ENCODE results near the gene LMCD1. TPM values are rescaled to one million over a fixed set of nuclear protein-coding genes. Genes with fewer than 3 reads are reported as not detected.

Gene LMCD1
- total RNA-seq, 6 experiments from 2014 or later = 3.0 to 24.0 (median 8.4) TPM

DNA sequence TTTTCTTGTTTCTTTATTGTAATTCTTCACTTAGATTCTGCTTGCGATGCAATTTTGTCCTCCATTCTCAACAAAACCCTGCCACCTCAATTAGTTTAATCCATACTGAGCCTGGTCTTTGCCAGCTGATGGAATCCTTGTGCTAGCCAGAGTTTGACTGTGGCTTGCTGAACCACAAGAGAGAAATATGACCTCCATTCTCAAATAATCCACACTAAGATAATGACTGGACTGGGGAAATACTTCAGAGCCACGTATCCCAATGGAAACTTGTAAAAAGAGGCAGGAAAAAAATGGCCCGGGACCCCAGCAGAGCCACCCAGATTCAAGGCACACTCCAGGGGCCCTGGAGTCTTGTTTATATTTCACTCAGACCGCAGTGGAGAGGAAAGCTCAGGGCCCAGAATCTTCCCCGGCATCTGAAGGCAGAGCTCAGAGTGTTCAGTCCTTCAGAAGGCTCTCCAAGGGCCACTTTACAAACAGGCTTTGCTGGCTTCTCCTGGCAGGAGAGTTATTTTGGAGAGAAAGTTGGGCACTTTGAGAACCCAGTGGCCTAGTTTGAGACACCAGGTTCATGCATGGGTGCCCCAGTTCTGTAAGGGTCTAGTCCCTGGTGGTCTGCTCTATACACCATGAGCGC lies 80.3 kb downstream of the LMCD1 start:
- ATAC-seq = no peak

DNA sequence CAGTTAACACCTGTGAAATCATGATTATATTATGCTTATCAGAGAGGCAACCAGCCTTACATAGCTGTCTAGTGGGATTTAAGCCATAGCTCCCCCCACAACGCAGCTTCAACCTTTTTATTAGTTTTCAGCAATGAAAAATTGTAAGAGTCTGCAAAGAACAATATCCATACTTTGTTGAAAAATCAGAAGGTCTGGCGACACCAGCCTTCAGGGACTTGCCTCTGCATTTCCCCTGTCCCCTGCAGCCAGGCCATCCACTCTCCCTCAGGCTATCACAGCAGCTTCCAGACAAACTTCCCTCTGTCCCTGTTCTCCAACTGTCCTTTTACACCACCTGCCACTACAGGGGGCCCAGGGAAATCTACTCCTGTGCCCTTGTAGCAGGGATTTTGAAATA lies 83.0 kb downstream of the LMCD1 start:
- intact Hi-C loops (cut with DNase I) = no loop called here
- H3K4me3 ChIP-seq = no peak overlapping the region

More for the DNA sequence above, 80.3 kb downstream of the LMCD1 start:
- H3K27ac ChIP-seq = no peak overlapping the region
- intact Hi-C loops (cut with DNase I) = no loop called here
- no peaks in the 10 kb centered on the region for H3K4me1 ChIP-seq
- no peaks in the 10 kb centered on the region for H3K9me3 ChIP-seq
- H3K27me3 ChIP-seq = no peaks in the 10 kb centered on the region
- WGBS (ENCODE audit: insufficient coverage, low coverage, low lambda C conversion rate, missing lambda C conversion rate) = 96% methylated on average over 4 of the region's 6 CpGs
- TF ChIP-seq, protein P1, sequence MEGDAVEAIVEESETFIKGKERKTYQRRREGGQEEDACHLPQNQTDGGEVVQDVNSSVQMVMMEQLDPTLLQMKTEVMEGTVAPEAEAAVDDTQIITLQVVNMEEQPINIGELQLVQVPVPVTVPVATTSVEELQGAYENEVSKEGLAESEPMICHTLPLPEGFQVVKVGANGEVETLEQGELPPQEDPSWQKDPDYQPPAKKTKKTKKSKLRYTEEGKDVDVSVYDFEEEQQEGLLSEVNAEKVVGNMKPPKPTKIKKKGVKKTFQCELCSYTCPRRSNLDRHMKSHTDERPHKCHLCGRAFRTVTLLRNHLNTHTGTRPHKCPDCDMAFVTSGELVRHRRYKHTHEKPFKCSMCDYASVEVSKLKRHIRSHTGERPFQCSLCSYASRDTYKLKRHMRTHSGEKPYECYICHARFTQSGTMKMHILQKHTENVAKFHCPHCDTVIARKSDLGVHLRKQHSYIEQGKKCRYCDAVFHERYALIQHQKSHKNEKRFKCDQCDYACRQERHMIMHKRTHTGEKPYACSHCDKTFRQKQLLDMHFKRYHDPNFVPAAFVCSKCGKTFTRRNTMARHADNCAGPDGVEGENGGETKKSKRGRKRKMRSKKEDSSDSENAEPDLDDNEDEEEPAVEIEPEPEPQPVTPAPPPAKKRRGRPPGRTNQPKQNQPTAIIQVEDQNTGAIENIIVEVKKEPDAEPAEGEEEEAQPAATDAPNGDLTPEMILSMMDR (IDR thresholded peaks at IDR 0.05) = no peak
- TF ChIP-seq POLR2A (IDR thresholded peaks at IDR 0.05) = no peak
- DNase-seq = no peak
- no peaks in the 10 kb centered on the region for H3K36me3 ChIP-seq
- no peak overlapping the region for H3K4me3 ChIP-seq

GRCh38 chr3:8589880-8590556 lies 88.4 kb downstream of the LMCD1 start:
- Histone ChIP-seq H3K4me1 (no peaks in the 10 kb centered on the region), H3K27me3 (no peaks in the 10 kb centered on the region), H3K9me3 (no peaks in the 10 kb centered on the region), H3K36me3 (no peaks in the 10 kb centered on the region), H3K27ac (no peak overlapping the region), H3K4me3 (no peak overlapping the region)
- WGBS (ENCODE audit: insufficient coverage, low coverage, low lambda C conversion rate, missing lambda C conversion rate) = 78% methylated on average over 6 of the region's 6 CpGs
- intact Hi-C loops (cut with DNase I) = no loop called here
- TF ChIP-seq, protein P1 (IDR thresholded peaks at IDR 0.05) = no peak
- no peak for TF ChIP-seq POLR2A (IDR thresholded peaks at IDR 0.05)
- ATAC-seq (no peak), DNase-seq (no peak)

More for the DNA sequence above, 83.0 kb downstream of the LMCD1 start:
- DNase-seq = no peak
- no peak for ATAC-seq
- no peak overlapping the region for H3K27ac ChIP-seq
- no peaks in the 10 kb centered on the region for H3K27me3 ChIP-seq
- no peaks in the 10 kb centered on the region for H3K36me3 ChIP-seq
- H3K4me1 ChIP-seq = no peaks in the 10 kb centered on the region
- H3K9me3 ChIP-seq = no peaks in the 10 kb centered on the region
- WGBS (ENCODE audit: insufficient coverage, low coverage, low lambda C conversion rate, missing lambda C conversion rate) = 86% methylated on average over 2 of the region's 2 CpGs
- TF ChIP-seq, protein P1 (IDR thresholded peaks at IDR 0.05) = no peak
- no peak for TF ChIP-seq POLR2A (IDR thresholded peaks at IDR 0.05)

DNA sequence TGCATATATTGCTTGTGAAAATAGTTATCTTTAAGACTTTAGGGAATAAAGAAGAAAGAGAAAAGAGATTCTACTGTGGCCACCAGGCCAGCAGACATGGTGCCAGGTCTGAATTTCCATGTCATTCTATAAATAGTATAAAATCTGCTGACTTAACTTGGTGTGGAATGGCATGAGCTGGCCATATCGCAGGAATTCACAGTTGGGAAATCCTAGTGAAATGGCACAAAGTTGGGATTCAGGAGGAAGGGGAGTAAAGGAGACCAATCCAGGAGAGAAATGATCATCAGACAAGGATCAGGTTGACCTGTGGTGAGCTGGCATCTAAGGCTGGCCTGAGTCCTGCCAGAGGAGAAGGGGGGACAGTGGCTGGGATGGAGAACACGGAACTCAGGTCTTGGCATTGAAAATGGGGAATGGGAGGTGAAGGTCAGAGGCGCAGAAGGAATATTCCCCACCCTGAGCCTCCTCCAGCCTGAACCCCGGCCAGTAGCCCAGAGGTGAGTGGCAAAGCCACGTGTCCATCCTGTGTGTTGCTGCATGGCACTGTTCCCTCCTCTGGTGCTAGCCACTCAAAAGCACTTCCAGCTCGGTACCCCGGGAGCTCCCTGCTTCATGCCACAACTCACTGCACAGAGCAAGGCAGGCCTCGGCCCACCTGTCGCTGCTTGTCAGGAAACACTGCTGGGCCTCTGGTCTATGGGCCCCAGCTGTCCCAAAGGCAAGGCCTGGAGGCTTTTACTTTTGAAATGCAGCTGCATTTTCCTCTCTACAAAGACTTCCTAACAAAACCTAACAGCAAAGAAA lies 91.6 kb downstream of the LMCD1 start:
- 79% methylated on average over 6 of the region's 9 CpGs for WGBS (ENCODE audit: insufficient coverage, low coverage, low lambda C conversion rate, missing lambda C conversion rate)

More for the DNA sequence above, 91.6 kb downstream of the LMCD1 start:
- Histone ChIP-seq H3K4me1 (no peaks in the 10 kb centered on the region), H3K4me3 (no peak overlapping the region), H3K36me3 (no peaks in the 10 kb centered on the region), H3K27ac (no peak overlapping the region), H3K27me3 (no peaks in the 10 kb centered on the region), H3K9me3 (no peaks in the 10 kb centered on the region)
- TF ChIP-seq POLR2A (IDR thresholded peaks at IDR 0.05) = no peak
- TF ChIP-seq, protein P1 (IDR thresholded peaks at IDR 0.05) = no peak
- DNase-seq = no peak
- intact Hi-C loops (cut with DNase I) = no loop called here
- peak in 1 of 4 donors; percentile 16 for ATAC-seq

All from right lobe of liver (tissue), 6 donors.